GM19397 (cell line): ENCODE data around the gene GBGT1.

Experiments
- ATAC-seq: cut with Tn5 transposase; IDR thresholded peaks from one replicate; pipeline ENCODE4 v1.9.1; 2021; ENCODE audit warnings: mild to moderate bottlenecking, moderate library complexity; ENCODE audit not compliant: unreplicated experiment

The GBGT1 gene

DNA sequence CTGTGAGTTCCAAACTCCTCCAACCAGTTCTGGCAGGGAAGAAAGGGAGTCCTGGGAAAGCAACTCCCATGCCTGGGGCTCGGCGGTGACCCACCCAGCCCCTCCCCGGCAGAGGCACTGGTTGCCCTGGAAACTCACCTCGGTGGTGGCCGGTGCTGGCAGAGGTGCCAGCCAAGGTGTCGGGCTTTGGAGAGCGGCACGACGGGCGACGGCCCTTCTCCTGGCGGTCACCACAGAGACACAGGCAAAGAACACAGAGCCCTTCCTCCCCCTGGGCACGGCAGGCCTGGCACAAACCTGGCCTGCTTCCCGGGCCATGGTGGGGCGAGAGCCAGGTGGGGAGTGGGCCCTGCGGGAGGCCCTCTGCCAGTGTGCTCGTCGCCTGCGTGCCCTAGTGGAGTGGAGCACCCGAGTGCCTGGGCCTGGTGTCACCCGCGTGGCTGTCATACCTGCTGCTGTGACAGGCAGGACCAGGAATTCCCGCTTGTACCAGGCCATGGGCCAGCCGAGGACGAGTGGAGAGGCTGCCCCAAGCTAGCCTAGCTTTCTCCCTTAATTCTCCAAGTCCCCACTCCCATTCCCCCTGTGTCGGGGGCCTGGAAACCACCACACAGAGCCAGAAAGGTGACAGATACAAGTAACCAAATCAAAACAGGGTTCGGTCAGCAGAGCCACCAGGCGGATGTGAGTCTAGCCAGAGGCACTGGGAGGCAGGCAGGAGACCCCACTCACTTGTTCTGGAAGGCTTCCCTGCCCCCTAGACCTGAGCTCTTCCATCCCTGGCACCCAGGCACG is 34.5 kb downstream of the GBGT1 start:
- no peak for ATAC-seq

- no peak for ATAC-seq
These were observed 35.6 kb downstream of the GBGT1 start for GRCh38 chr9:133128152-133128551.

DNA sequence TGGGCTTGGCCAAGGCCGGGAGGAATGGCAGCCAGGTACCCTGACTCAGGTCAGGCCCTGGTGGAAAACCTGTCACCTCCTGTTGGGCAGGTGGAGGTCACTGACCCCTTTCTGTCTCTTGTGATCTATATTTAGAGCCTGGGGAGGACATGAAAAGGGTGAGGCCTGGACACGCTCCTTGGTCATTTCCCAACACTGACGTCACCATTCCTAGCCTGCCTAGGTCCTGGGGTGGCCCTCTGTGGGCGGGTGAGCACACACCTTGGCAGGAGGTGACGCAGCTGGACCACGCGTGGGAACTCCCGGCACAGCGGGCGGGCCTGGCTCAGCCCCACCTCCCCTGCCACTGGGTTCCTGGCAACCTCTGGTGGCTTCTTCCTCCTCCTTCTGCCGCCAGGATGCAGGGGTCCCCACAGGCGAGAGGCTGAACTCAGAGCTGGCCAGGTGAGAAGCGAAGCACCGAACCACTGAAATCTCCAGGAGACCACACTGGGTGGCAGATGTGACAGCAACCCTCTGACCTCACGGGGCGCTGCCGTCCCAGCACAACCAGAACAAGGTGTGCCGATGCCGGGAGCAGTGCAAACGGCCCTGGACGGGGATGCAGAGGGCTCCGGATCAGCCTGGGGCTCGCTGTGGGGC is 36.3 kb downstream of the GBGT1 start:
- no peak for ATAC-seq

DNA sequence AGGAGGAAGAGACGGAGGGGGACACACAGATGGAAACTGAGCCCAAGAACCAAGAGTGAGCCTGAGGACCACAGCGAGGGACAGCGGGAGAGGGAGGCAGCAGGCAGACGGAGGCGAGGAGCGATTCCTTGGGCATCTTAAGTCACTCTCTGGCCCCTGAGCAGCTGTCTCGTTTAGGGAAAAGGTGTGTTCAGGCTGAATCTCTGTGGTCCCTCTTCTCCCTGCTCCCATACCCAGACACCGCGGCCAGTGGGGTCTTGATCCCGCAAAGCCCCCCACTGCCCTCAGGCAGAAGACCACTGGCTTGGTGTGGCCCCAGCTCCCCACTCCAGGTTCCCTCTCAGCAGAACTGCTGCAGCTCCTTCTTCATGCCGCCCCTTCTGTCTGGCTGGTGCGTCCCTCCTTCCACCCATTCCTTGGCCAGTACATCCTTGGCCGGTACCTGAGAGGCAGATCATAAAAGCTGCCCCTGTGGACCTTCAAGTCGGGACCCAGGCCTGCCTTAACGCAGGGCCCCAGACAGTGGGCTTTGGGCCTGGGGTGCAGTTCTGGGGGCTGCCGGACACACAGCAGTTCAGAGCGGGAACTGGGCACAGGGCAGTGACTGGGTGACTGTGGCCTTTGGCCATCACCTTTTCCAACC is 36.9 kb downstream of the GBGT1 start:
- ATAC-seq: no peak

GRCh38 chr9:133125941-133126696 is 37.6 kb downstream of the GBGT1 start:
- ATAC-seq: no peak

- ATAC-seq: no peak
These were observed 38.8 kb downstream of the GBGT1 start for GRCh38 chr9:133124907-133125275.

- ATAC-seq: no peak
These were observed 39.4 kb downstream of the GBGT1 start for GRCh38 chr9:133124123-133124906.

DNA sequence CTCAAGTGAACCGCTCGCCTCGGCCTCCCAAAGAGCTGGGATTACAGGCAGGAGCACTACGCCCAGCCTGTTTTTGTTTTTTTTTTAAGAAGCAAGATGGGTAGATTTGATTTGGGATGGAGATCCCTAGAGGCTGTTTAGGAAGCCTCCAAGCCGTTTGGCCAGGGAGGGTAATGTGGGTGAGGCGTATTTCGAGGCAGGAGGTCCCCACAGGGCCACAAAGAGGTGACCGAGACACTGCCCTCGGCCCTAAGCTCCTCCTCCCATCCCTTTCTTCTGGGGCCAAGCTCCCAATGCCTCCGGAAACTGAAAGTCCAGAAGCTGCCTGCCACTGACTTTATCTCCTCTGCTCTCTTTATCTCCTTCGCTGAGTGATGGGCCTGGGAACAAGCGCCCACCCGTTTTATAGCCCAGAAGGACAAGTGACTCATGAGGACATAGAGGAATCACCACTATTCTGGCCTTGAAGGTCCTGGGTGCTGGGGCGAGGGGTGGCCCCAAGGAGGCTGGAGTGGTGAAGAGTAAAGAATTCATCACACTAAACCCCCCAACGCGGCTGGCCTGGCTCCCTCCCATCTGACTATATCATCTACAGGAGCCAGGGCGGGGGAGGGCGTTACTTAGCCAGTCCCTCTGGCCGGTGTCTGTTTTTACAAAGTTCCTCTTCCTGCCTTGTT is 40.6 kb downstream of the GBGT1 start:
- no peak for ATAC-seq

DNA sequence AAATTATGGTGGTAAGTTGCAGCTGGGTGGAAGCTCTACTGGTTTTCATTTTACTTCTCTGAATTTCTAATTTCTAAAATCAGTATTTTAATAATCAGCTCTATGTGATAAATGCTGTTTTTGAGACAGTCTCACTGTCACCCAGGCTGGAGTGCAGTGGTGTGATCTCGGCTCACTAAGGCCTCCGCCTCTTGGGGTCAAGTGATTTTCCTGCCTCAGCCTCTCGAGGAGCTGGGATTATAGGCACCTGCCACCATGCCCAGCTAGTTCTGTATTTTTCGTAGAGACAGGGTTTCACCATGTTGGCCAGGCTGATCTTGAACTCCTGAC is 41.1 kb downstream of the GBGT1 start:
- no peak for ATAC-seq

GRCh38 chr9:133121915-133122550 is 41.7 kb downstream of the GBGT1 start:
- ATAC-seq: no peak

DNA sequence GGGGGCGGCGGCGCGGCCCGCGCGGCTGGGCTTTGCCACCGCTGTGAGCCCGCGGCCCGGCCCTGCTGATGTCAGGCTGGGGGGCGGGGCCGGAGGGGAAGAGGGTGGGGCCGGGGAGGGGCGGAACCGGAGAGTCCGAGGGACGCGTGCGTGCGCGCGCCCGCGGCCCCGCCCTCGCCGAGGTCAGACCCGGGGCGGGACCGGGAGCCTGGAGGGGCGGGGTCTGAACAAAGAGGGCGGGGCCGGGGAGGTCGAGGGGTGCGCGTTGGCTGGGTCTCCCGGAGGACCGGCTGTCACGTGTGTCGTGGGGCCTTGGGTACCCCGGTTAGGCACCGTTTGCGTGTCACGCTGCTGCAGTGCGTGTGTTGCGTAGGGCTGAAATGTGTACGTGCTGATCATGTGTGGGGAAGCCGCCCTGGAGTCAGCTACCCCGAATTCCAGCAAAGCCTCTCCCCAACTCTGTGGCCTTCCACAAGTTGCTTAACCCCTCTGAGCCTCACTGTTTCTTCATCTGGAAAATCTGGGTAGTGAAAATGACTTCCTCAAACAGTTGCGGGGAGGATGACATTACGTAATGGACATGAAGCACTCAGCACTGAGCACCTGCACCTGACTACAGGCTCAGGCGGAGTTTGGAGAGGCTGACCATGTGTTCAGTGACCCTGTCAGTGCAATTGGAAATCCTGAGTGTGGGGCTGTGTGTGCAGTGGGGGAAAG is 42.4 kb downstream of the GBGT1 start, which contains the start of gene RALGDS:
Gene RALGDS, minus strand, starts transcription at position 43 of the 717 bp plus-strand sequence. CDS start 86 bp downstream, outside the sequence.
- peak; percentile 70 for ATAC-seq

DNA sequence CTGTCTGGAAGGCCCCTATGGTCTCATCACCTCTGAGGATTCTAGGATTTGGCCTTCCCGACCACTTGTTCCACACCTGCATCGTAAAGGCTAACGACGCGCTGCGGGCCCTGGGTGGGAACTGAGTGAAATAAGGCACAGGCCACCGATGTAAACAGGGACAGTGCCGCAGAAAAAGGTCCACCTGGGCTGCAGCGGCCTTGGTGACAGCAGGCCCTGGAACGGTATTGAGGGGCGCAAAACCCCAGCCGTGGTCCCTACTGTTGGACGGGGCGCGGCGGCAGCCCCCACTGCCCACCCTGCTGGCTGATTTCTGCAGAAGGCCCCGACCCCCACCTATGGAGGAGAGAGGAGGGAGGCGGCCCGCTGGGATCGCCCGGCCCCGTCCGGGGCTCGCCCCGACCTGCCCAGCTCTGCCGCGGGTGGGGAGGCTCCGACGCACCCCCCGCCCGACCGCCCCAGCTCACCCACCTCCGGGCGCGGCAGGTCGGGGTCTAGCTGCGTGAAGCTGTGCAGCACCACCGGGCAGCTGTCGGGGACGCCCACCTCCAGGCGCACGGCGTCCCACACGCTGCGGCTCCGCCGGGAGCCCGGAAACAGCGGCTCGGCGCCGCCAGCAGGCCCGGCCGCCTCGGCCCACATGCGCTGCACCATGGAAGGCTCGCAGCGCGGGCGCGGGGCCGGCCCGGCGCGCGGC is 43.1 kb downstream of the GBGT1 start:
- ATAC-seq: no peak

DNA sequence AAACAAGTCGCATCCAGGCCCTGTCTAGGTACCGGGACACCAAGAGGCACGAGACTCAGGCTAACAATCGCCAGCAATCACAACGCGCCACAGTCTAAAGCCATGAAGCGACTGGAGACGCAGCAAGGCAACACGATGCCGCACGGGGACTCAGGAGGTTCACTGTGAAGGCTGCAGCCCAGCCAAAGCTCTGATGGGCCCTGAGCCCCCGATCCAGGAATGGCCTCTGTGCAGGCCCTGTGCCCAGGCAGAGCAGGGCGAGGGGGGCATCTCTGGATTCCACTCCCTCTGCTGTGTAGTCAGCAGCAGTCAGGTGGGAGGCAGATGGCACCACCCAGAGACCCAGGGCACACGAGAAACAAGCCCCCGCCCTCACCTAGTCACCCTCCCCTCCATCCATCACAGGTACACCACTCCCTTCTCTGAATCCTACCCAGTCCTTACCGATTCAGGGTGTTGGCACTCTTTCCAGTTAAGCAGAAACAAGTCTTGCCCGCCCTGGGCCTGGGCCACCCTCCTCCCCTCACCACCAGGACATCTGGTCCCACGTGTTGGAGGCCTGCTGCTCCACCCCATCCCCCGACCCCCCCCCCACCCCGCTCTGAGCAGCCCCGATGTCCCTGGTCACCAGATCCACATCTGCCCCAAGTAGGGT is 43.7 kb downstream of the GBGT1 start:
- ATAC-seq: no peak

DNA sequence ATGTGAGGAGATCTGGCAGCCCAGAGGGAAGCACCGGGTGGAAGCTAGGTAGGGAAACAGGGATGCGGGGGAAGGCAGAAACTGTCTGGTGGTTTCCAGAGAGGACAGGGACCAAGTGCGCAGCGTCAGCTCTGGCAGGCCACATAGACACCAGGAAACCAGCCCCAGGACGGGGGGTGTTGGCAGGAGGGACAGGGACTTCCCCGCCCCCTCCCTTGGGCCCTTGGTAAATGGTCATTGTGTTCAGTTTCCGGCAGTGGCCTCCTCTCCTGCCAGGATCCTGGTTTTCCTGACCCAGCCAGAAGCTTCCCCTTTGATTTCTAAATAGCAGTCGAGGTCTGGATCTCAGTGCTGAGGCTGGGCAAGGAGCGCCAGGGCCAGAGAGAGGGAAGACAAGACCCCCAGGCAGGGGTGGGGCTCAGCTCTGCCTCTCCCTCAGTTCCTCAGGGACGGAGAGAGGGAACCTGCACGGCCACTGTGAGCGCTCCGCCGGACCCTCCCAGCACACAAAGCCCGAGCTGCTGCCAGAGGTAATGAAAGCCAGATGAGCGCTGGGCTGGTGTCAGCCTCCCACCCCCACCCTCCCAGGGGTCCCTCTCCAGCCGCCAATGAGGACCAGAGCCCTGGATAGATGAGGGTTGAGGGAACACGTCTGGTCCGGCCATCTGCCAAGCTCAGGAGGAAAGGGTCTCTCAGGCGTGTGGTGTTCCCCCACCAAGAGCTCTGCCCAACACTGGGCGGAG is 44.4 kb downstream of the GBGT1 start:
- no peak for ATAC-seq

- no peak for ATAC-seq
These were observed 45.1 kb downstream of the GBGT1 start for GRCh38 chr9:133118568-133118967.

GRCh38 chr9:133118179-133118520 is 45.6 kb downstream of the GBGT1 start:
- ATAC-seq: no peak
